SU-DHL-6 (cell line): ENCODE data around the gene GRPEL1.

ENCODE experiments used
- CTCF ChIP-seq: fragments of 200-600 bp; sonication (generic); IDR thresholded peaks from one replicate; pipeline ENCODE4 v1.5.1; 2017; ENCODE audit warnings: antibody characterized with exemption, mild to moderate bottlenecking, low read length, moderate library complexity; ENCODE audit not compliant: insufficient read depth, poor library complexity, severe bottlenecking
- EZH2phosphoT487 ChIP-seq: fragments of 200-600 bp; sonication (generic), shearing (Covaris generic); conservative IDR thresholded peaks from 2 replicates; pipeline ENCODE4 v1.6.1; 2018; ENCODE audit warnings: mild to moderate bottlenecking, antibody characterized with exemption, low read length, moderate library complexity, mixed read lengths

GRCh38 chr4:7029212-7029611 is 38.7 kb downstream of the GRPEL1 start:
- no peak for TF ChIP-seq CTCF
- TF ChIP-seq EZH2phosphoT487 = no peak
